Neural progenitor cell (in vitro differentiated cells): ENCODE data around the gene PPP1R16B. TPM values are rescaled to one million over a fixed set of nuclear protein-coding genes. Genes with fewer than 3 reads are reported as not detected.

Experiments
- DNase-seq: peaks from one replicate; pipeline ENCODE4 v3.0.0-alpha.2; 2016; ENCODE audit warnings: low spot score
- H2AFZ ChIP-seq: fragments of 200-600 bp; sonication (generic); replicated peaks from 2 replicates; pipeline ENCODE4 v1.6.1; 2016; ENCODE audit warnings: antibody characterized with exemption
- H3F3A ChIP-seq: fragments of 200-600 bp; sonication (generic); 2 replicates; pipeline ENCODE4 v1.6.1; 2016; ENCODE audit warnings: antibody characterized with exemption, low read depth
- H3K27ac ChIP-seq: fragments of 200-600 bp; sonication (generic); 2 replicates; pipeline ENCODE4 v1.5.1; 2016; ENCODE audit warnings: mild to moderate bottlenecking
- H3K27me3 ChIP-seq: fragments of 200-600 bp; sonication (generic); 2 replicates; pipeline ENCODE4 v1.6.1; 2016; ENCODE audit warnings: mild to moderate bottlenecking, moderate library complexity
- H3K36me3 ChIP-seq: fragments of 200-600 bp; sonication (generic); 2 replicates; pipeline ENCODE4 v1.5.1; 2016
- H3K4me1 ChIP-seq: fragments of 200-600 bp; sonication (generic); 2 replicates; pipeline ENCODE4 v1.6.1; 2016; ENCODE audit warnings: mixed run types
- H3K4me2 ChIP-seq: fragments of 200-600 bp; sonication (generic); 2 replicates; pipeline ENCODE4 v1.6.1; 2016
- H3K4me3 ChIP-seq: fragments of 200-600 bp; sonication (generic); 2 replicates; pipeline ENCODE4 v1.5.1; 2016
- H3K79me2 ChIP-seq: fragments of 200-600 bp; sonication (generic); 2 replicates; pipeline ENCODE4 v1.6.1; 2016; ENCODE audit warnings: low read depth
- H3K9ac ChIP-seq: fragments of 200-600 bp; sonication (generic); 2 replicates; pipeline ENCODE4 v1.6.1; 2016
- H3K9me3 ChIP-seq: fragments of 200-600 bp; sonication (generic); 2 replicates; pipeline ENCODE4 v1.5.1; 2016; ENCODE audit warnings: low read depth
- H4K20me1 ChIP-seq: fragments of 200-600 bp; sonication (generic); 2 replicates; pipeline ENCODE4 v1.6.1; 2016; ENCODE audit warnings: low read depth
- H3K27ac Mint-ChIP-seq: 3 replicates; pipeline ENCODE4 v1.8.0; 2021; ENCODE audit warnings: mixed read lengths
- H3K27me3 Mint-ChIP-seq: 2 replicates; pipeline ENCODE4 v1.8.0; 2022; ENCODE audit warnings: low read depth, mild to moderate bottlenecking, inconsistent platforms, moderate library complexity, mixed read lengths; ENCODE audit not compliant: insufficient read depth
- H3K36me3 Mint-ChIP-seq: 3 replicates; pipeline ENCODE4 v1.8.0; 2021; ENCODE audit warnings: mixed read lengths
- H3K4me1 Mint-ChIP-seq: 3 replicates; pipeline ENCODE4 v1.8.0; 2021; ENCODE audit warnings: mixed read lengths
- H3K4me3 Mint-ChIP-seq: 3 replicates; pipeline ENCODE4 v1.8.0; 2021; ENCODE audit warnings: mild to moderate bottlenecking, moderate library complexity, mixed read lengths
- H3K9me3 Mint-ChIP-seq: 3 replicates; pipeline ENCODE4 v1.8.0; 2020; ENCODE audit warnings: mixed read lengths
- CTCF ChIP-seq: fragments of 200-600 bp; sonication (generic); IDR thresholded peaks from 2 replicates; pipeline ENCODE4 v1.5.1; 2017; ENCODE audit warnings: antibody characterized with exemption, mild to moderate bottlenecking
- EZH2 ChIP-seq: fragments of 200-600 bp; sonication (generic); IDR thresholded peaks from 2 replicates; pipeline ENCODE4 v1.6.1; 2017; ENCODE audit warnings: antibody characterized with exemption, mild to moderate bottlenecking, moderate library complexity
- EZH2phosphoT487 ChIP-seq: fragments of 200-600 bp; sonication (generic); IDR thresholded peaks from 2 replicates; pipeline ENCODE4 v1.6.1; 2017; ENCODE audit warnings: antibody characterized with exemption
- total RNA-seq: library from RNA; depleted of rRNA; stranded (reverse); fragments of >200 nt; gene quantifications from 2 replicates; pipeline ENCODE4 v1.2.3, GENCODE V29; 2015; ENCODE audit warnings: low replicate concordance

Gene PPP1R16B
- total RNA-seq, 1 donor from 2014 or later = 0.95 TPM

- no peak overlapping the region for H3K4me3 ChIP-seq
- no peaks in the 10 kb centered on the region for H3K36me3 ChIP-seq
- no peak overlapping the region for H3K4me2 ChIP-seq
- H3K27ac Mint-ChIP-seq = no peak overlapping the region
- H3K4me1 Mint-ChIP-seq = no peaks in the 10 kb centered on the region
- no peaks in the 10 kb centered on the region for H3K27me3 ChIP-seq
- no peaks in the 10 kb centered on the region for H4K20me1 ChIP-seq
- peaks cover 2% of the 10 kb centered on the region for H3K27me3 Mint-ChIP-seq
- H3K4me3 Mint-ChIP-seq = no peak overlapping the region
- H3K9me3 Mint-ChIP-seq = no peaks in the 10 kb centered on the region
- no peaks in the 10 kb centered on the region for H3K4me1 ChIP-seq
- no peaks in the 10 kb centered on the region for H3F3A ChIP-seq
- no peak for DNase-seq
- TF ChIP-seq EZH2 (no peak), CTCF (no peak), EZH2phosphoT487 (no peak)
- H3K79me2 ChIP-seq = no peaks in the 10 kb centered on the region
- no peaks in the 10 kb centered on the region for H3K9me3 ChIP-seq
- no peaks in the 10 kb centered on the region for H3K36me3 Mint-ChIP-seq
- H2AFZ ChIP-seq = no peak overlapping the region
- H3K9ac ChIP-seq = no peak overlapping the region
- H3K27ac ChIP-seq = no peak overlapping the region
Measured at GRCh38 chr20:38841570-38841969, 36.1 kb downstream of the PPP1R16B start.

GRCh38 chr20:38842026-38842425 lies 36.5 kb downstream of the PPP1R16B start:
- no peak overlapping the region for H3K27ac ChIP-seq
- H3K9ac ChIP-seq = no peak overlapping the region
- no peak overlapping the region for H3K27ac Mint-ChIP-seq
- no peak overlapping the region for H3K4me3 ChIP-seq
- TF ChIP-seq CTCF = no peak
- TF ChIP-seq EZH2 = no peak
- no peak for TF ChIP-seq EZH2phosphoT487
- no peaks in the 10 kb centered on the region for H3K4me1 ChIP-seq
- H3K36me3 Mint-ChIP-seq = no peaks in the 10 kb centered on the region
- H3K9me3 Mint-ChIP-seq = no peaks in the 10 kb centered on the region
- no peaks in the 10 kb centered on the region for H3F3A ChIP-seq
- no peaks in the 10 kb centered on the region for H4K20me1 ChIP-seq
- peaks cover 2% of the 10 kb centered on the region for H3K27me3 Mint-ChIP-seq
- no peaks in the 10 kb centered on the region for H3K9me3 ChIP-seq
- no peak overlapping the region for H3K4me3 Mint-ChIP-seq
- no peak overlapping the region for H2AFZ ChIP-seq
- H3K4me2 ChIP-seq = no peak overlapping the region
- no peaks in the 10 kb centered on the region for H3K36me3 ChIP-seq
- no peaks in the 10 kb centered on the region for H3K27me3 ChIP-seq
- DNase-seq = no peak
- H3K79me2 ChIP-seq = no peaks in the 10 kb centered on the region
- no peaks in the 10 kb centered on the region for H3K4me1 Mint-ChIP-seq

GRCh38 chr20:38842558-38842981 lies 37.1 kb downstream of the PPP1R16B start:
- TF ChIP-seq EZH2 = no peak
- no peak for TF ChIP-seq CTCF
- no peak for TF ChIP-seq EZH2phosphoT487
- no peak overlapping the region for H3K27ac ChIP-seq
- no peak overlapping the region for H3K9ac ChIP-seq
- Mint-ChIP-seq H3K4me1 (no peaks in the 10 kb centered on the region), H3K9me3 (no peaks in the 10 kb centered on the region), H3K27me3 (peaks cover 2% of the 10 kb centered on the region), H3K4me3 (no peak overlapping the region), H3K27ac (no peak overlapping the region), H3K36me3 (no peaks in the 10 kb centered on the region)
- H3K4me1 ChIP-seq = no peaks in the 10 kb centered on the region
- H3K27me3 ChIP-seq = no peaks in the 10 kb centered on the region
- H3K36me3 ChIP-seq = no peaks in the 10 kb centered on the region
- H3F3A ChIP-seq = no peaks in the 10 kb centered on the region
- no peaks in the 10 kb centered on the region for H3K79me2 ChIP-seq
- no peak overlapping the region for H3K4me2 ChIP-seq
- no peak for DNase-seq
- no peaks in the 10 kb centered on the region for H3K9me3 ChIP-seq
- no peak overlapping the region for H3K4me3 ChIP-seq
- no peak overlapping the region for H2AFZ ChIP-seq
- no peaks in the 10 kb centered on the region for H4K20me1 ChIP-seq

- Histone ChIP-seq H3K27me3 (no peaks in the 10 kb centered on the region), H3F3A (no peaks in the 10 kb centered on the region), H3K27ac (no peak overlapping the region), H3K4me2 (no peak overlapping the region), H3K9ac (no peak overlapping the region), H4K20me1 (no peaks in the 10 kb centered on the region), H3K4me3 (no peak overlapping the region), H3K4me1 (no peaks in the 10 kb centered on the region), H3K9me3 (no peaks in the 10 kb centered on the region), H2AFZ (no peak overlapping the region), H3K79me2 (no peaks in the 10 kb centered on the region), H3K36me3 (no peaks in the 10 kb centered on the region)
- no peak for DNase-seq
- H3K27ac Mint-ChIP-seq = no peak overlapping the region
- TF ChIP-seq EZH2 (no peak), CTCF (no peak), EZH2phosphoT487 (no peak)
- no peaks in the 10 kb centered on the region for H3K36me3 Mint-ChIP-seq
- H3K4me1 Mint-ChIP-seq = no peaks in the 10 kb centered on the region
- H3K27me3 Mint-ChIP-seq = peaks cover 2% of the 10 kb centered on the region
- H3K9me3 Mint-ChIP-seq = no peaks in the 10 kb centered on the region
- H3K4me3 Mint-ChIP-seq = no peak overlapping the region
Measured at GRCh38 chr20:38843346-38843745, 37.8 kb downstream of the PPP1R16B start.
